Germinal center (tissue), 1 donor: Measurements from ENCODE around the gene APOL3.
"Not testable (repeated sequence)": the region's sequence is repeated elsewhere in the genome, so short reads cannot be mapped to it uniquely, and the experiment has no call there.

Experiments used
- DNase-seq: peaks from one replicate; pipeline ENCODE4 v3.0.0; 2012; ENCODE audit warnings: mixed read lengths, low spot score

APOL3 gene

GRCh38 chr22:36134182-36134581, 26.4 kb downstream of the APOL3 start:
- DNase-seq, result no peak

GRCh38 chr22:36131907-36132306, 28.6 kb downstream of the APOL3 start:
- DNase-seq, result no peak

- DNase-seq, result no peak
These were observed 30.8 kb downstream of the APOL3 start for GRCh38 chr22:36129486-36130388.

GRCh38 chr22:36129071-36129470, 31.5 kb downstream of the APOL3 start:
- DNase-seq, result no peak

GRCh38 chr22:36125994-36126531, 34.5 kb downstream of the APOL3 start:
- DNase-seq, result no peak

- no peak for DNase-seq
These were observed 35.1 kb downstream of the APOL3 start for GRCh38 chr22:36125434-36125833.

GRCh38 chr22:36124666-36125065, 35.9 kb downstream of the APOL3 start:
- DNase-seq, result no peak

GRCh38 chr22:36123673-36124630, 36.6 kb downstream of the APOL3 start:
- peak; percentile 92 for DNase-seq

- DNase-seq, result not testable (repeated sequence)
These were observed 39.8 kb downstream of the APOL3 start for GRCh38 chr22:36120621-36121351.

GRCh38 chr22:36117053-36117554, 43.5 kb downstream of the APOL3 start:
- no peak for DNase-seq

- DNase-seq, result no peak
These were observed 44.4 kb downstream of the APOL3 start for GRCh38 chr22:36116127-36116526.

- DNase-seq, result no peak
These were observed 47.4 kb downstream of the APOL3 start for GRCh38 chr22:36113121-36113520.

- DNase-seq, result no peak
These were observed 49.2 kb downstream of the APOL3 start for GRCh38 chr22:36111316-36111715.

GRCh38 chr22:36110306-36110881, 50.2 kb downstream of the APOL3 start:
- DNase-seq, result no peak

GRCh38 chr22:36107436-36107835, 53.1 kb downstream of the APOL3 start:
- DNase-seq, result no peak

- DNase-seq, result no peak
These were observed 53.6 kb downstream of the APOL3 start for GRCh38 chr22:36106910-36107309.

GRCh38 chr22:36104988-36105387, 55.6 kb downstream of the APOL3 start:
- DNase-seq, result no peak

GRCh38 chr22:36104435-36104834, 56.1 kb downstream of the APOL3 start:
- DNase-seq, result no peak

GRCh38 chr22:36103891-36104290, 56.7 kb downstream of the APOL3 start:
- no peak for DNase-seq

- no peak for DNase-seq
These were observed 57.6 kb downstream of the APOL3 start for GRCh38 chr22:36102995-36103394.

GRCh38 chr22:36101756-36102155, 58.8 kb downstream of the APOL3 start:
- no peak for DNase-seq
